ENCODE data around the gene FBLN5. TPM values are rescaled to one million over a fixed set of nuclear protein-coding genes. Genes with fewer than 3 reads are reported as not detected.
A peak's percentile ranks its signal among the peaks of the same experiment; 100 is the strongest.

Gene FBLN5
- total and polyA plus RNA-seq, 2 donors (not counting 1 experiment from before 2014, with no cell fraction given), result 33.4 to 47.5 TPM

- H4K20me1 ChIP-seq (ENCODE audit: control insufficient read depth, extremely low read depth, insufficient read depth, low read length), result no peaks in the 10 kb centered on the region
- no peak overlapping the region for H3K4me3 ChIP-seq (replicated peaks in 1 of 4; ENCODE audit: control extremely low read depth in 1 of 4, insufficient read depth in 1 of 4, low read depth in 3 of 4, low read length in 4 of 4)
- TF ChIP-seq EZH2 (IDR thresholded peaks at IDR 0.05; ENCODE audit: low read length, missing control alignments), result peak; percentile 66
- no peak for TF ChIP-seq CTCF (conservative IDR thresholded peaks at IDR 0.05 in 1 of 2, IDR thresholded peaks at IDR 0.05 in 1 of 2; ENCODE audit: low read depth in 1 of 2, low read length in 2 of 2)
- H3K4me2 ChIP-seq (ENCODE audit: extremely low read depth, insufficient read depth, low read length), result no peak overlapping the region
- no peaks in the 10 kb centered on the region for H3K36me3 ChIP-seq (ENCODE audit: control insufficient read depth, insufficient read depth, low read length)
- DNase-seq (ENCODE audit: low read depth in 2 of 2), result no peak
- no peak overlapping the region for H3K9ac ChIP-seq (ENCODE audit: insufficient read depth, low read length)
- H2AFZ ChIP-seq (ENCODE audit: low read length), result no peak overlapping the region
- peaks cover 30% of the 10 kb centered on the region for H3K27me3 ChIP-seq (ENCODE audit: control insufficient read depth, insufficient read depth, low read length)
- no peaks in the 10 kb centered on the region for H3K4me1 ChIP-seq (ENCODE audit: control insufficient read depth, extremely low read depth, insufficient read depth, low read length)
- H3K79me2 ChIP-seq (ENCODE audit: control insufficient read depth, insufficient read depth, low read length), result no peaks in the 10 kb centered on the region
- H3K27ac ChIP-seq (ENCODE audit: insufficient read depth, low read length), result no peak overlapping the region
- no peaks in the 10 kb centered on the region for H3K9me3 ChIP-seq (ENCODE audit: control insufficient read depth, insufficient read depth, low read depth, low read length)
Observed at GRCh38 chr14:91835197-91835919, 112.1 kb downstream of the FBLN5 start.

- no peak for DNase-seq (ENCODE audit: low read depth in 2 of 2)
- Histone ChIP-seq H2AFZ (ENCODE audit: low read length) (no peak overlapping the region), H3K9ac (ENCODE audit: insufficient read depth, low read length) (no peak overlapping the region), H3K9me3 (ENCODE audit: control insufficient read depth, insufficient read depth, low read depth, low read length) (no peaks in the 10 kb centered on the region), H3K4me3 (replicated peaks in 1 of 4; ENCODE audit: control extremely low read depth in 1 of 4, insufficient read depth in 1 of 4, low read depth in 3 of 4, low read length in 4 of 4) (no peak overlapping the region), H4K20me1 (ENCODE audit: control insufficient read depth, extremely low read depth, insufficient read depth, low read length) (no peaks in the 10 kb centered on the region), H3K27me3 (ENCODE audit: control insufficient read depth, insufficient read depth, low read length) (peaks cover 30% of the 10 kb centered on the region), H3K4me2 (ENCODE audit: extremely low read depth, insufficient read depth, low read length) (no peak overlapping the region), H3K36me3 (ENCODE audit: control insufficient read depth, insufficient read depth, low read length) (no peaks in the 10 kb centered on the region), H3K4me1 (ENCODE audit: control insufficient read depth, extremely low read depth, insufficient read depth, low read length) (no peaks in the 10 kb centered on the region), H3K79me2 (ENCODE audit: control insufficient read depth, insufficient read depth, low read length) (no peaks in the 10 kb centered on the region), H3K27ac (ENCODE audit: insufficient read depth, low read length) (no peak overlapping the region)
- TF ChIP-seq CTCF (conservative IDR thresholded peaks at IDR 0.05 in 1 of 2, IDR thresholded peaks at IDR 0.05 in 1 of 2; ENCODE audit: low read depth in 1 of 2, low read length in 2 of 2) (no peak), EZH2 (IDR thresholded peaks at IDR 0.05; ENCODE audit: low read length, missing control alignments) (no peak)
Observed at GRCh38 chr14:91834571-91834970, 112.9 kb downstream of the FBLN5 start.

- Histone ChIP-seq H3K79me2 (ENCODE audit: control insufficient read depth, insufficient read depth, low read length) (no peaks in the 10 kb centered on the region), H3K4me2 (ENCODE audit: extremely low read depth, insufficient read depth, low read length) (no peak overlapping the region), H3K27me3 (ENCODE audit: control insufficient read depth, insufficient read depth, low read length) (peaks cover 18% of the 10 kb centered on the region)
Observed at GRCh38 chr14:91831337-91831736, 116.2 kb downstream of the FBLN5 start.

More at GRCh38 chr14:91831337-91831736, 116.2 kb downstream of the FBLN5 start:
- H3K36me3 ChIP-seq (ENCODE audit: control insufficient read depth, insufficient read depth, low read length), result no peaks in the 10 kb centered on the region
- H3K9me3 ChIP-seq (ENCODE audit: control insufficient read depth, insufficient read depth, low read depth, low read length), result no peaks in the 10 kb centered on the region
- H3K27ac ChIP-seq (ENCODE audit: insufficient read depth, low read length), result no peak overlapping the region
- no peaks in the 10 kb centered on the region for H4K20me1 ChIP-seq (ENCODE audit: control insufficient read depth, extremely low read depth, insufficient read depth, low read length)
- no peak for DNase-seq (ENCODE audit: low read depth in 2 of 2)
- TF ChIP-seq CTCF (conservative IDR thresholded peaks at IDR 0.05 in 1 of 2, IDR thresholded peaks at IDR 0.05 in 1 of 2; ENCODE audit: low read depth in 1 of 2, low read length in 2 of 2) (no peak), EZH2 (IDR thresholded peaks at IDR 0.05; ENCODE audit: low read length, missing control alignments) (no peak)
- H3K4me3 ChIP-seq (replicated peaks in 1 of 4; ENCODE audit: control extremely low read depth in 1 of 4, insufficient read depth in 1 of 4, low read depth in 3 of 4, low read length in 4 of 4), result no peak overlapping the region
- H2AFZ ChIP-seq (ENCODE audit: low read length), result no peak overlapping the region
- no peaks in the 10 kb centered on the region for H3K4me1 ChIP-seq (ENCODE audit: control insufficient read depth, extremely low read depth, insufficient read depth, low read length)
- H3K9ac ChIP-seq (ENCODE audit: insufficient read depth, low read length), result no peak overlapping the region

All from fibroblast of lung (primary cell).